Endothelial cell of umbilical vein (primary cell): Measurements from ENCODE around the gene MARK2.

ENCODE experiments used
- POLR2A ChIP-seq: IDR thresholded peaks from 2 replicates; pipeline ENCODE4 v1.6.1; 2012; ENCODE audit warnings: low read depth, mild to moderate bottlenecking, control low read depth, low read length
- POLR2AphosphoS5 ChIP-seq: IDR thresholded peaks from 2 replicates; pipeline ENCODE4 v1.6.1; 2012; ENCODE audit warnings: low read depth, mild to moderate bottlenecking, control low read depth, low read length, moderate library complexity; ENCODE audit not compliant: insufficient read depth
- TF ChIP-seq, protein P1 (sequence below), 2 donors: IDR thresholded peaks; 1 replicate in 1 of 2; 2 replicates in 1 of 2; pipeline ENCODE4 v1.5.1; 2011; ENCODE audit warnings: low read length in 2 of 2, mild to moderate bottlenecking in 2 of 2, moderate library complexity in 2 of 2, control low read depth in 1 of 2, inconsistent platforms in 1 of 2, low read depth in 1 of 2; ENCODE audit not compliant: insufficient read depth in 1 of 2; ENCODE audit errors: extremely low read depth in 1 of 2

DNA sequence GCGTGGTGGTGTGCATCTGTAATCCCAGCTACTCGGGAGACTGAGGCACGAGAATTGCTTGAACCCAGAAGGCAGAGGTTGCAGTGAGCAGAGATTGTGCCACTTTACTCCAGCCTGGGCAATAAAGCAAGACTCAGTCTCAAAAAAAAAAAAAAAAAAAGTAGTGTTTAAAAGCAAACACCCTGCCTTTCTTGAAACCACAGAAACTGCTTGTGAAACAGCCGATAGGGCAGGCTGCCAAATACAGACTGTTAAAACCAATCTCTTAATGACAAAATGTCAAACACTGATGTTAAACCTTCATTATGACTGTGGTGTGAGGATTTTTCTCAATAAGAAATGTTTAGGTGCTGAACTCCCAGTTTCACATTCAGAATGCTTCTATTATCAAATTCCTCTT is 27.3 kb downstream of the MARK2 start:
- TF ChIP-seq, protein P1, sequence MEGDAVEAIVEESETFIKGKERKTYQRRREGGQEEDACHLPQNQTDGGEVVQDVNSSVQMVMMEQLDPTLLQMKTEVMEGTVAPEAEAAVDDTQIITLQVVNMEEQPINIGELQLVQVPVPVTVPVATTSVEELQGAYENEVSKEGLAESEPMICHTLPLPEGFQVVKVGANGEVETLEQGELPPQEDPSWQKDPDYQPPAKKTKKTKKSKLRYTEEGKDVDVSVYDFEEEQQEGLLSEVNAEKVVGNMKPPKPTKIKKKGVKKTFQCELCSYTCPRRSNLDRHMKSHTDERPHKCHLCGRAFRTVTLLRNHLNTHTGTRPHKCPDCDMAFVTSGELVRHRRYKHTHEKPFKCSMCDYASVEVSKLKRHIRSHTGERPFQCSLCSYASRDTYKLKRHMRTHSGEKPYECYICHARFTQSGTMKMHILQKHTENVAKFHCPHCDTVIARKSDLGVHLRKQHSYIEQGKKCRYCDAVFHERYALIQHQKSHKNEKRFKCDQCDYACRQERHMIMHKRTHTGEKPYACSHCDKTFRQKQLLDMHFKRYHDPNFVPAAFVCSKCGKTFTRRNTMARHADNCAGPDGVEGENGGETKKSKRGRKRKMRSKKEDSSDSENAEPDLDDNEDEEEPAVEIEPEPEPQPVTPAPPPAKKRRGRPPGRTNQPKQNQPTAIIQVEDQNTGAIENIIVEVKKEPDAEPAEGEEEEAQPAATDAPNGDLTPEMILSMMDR (IDR thresholded peaks at IDR 0.05; ENCODE audit: extremely low read depth in 1 of 2, insufficient read depth in 1 of 2, low read depth in 1 of 2, low read length in 2 of 2): no peak
- no peak for TF ChIP-seq POLR2AphosphoS5
- no peak for TF ChIP-seq POLR2A
